Measurements from ENCODE around the gene FAM72A.
"Not testable (repeated sequence)": the region's sequence is repeated elsewhere in the genome, so short reads cannot be mapped to it uniquely, and the experiment has no call there.

Gene FAM72A

GRCh38 chr1:206167350-206168029 is 35.1 kb downstream of the FAM72A start:
- DNase-seq, result not testable (repeated sequence)

GRCh38 chr1:206145771-206146290 is 56.8 kb downstream of the FAM72A start:
- no peak for DNase-seq

- DNase-seq, result no peak
Measured at GRCh38 chr1:206144605-206145004, 58.0 kb downstream of the FAM72A start.

DNA sequence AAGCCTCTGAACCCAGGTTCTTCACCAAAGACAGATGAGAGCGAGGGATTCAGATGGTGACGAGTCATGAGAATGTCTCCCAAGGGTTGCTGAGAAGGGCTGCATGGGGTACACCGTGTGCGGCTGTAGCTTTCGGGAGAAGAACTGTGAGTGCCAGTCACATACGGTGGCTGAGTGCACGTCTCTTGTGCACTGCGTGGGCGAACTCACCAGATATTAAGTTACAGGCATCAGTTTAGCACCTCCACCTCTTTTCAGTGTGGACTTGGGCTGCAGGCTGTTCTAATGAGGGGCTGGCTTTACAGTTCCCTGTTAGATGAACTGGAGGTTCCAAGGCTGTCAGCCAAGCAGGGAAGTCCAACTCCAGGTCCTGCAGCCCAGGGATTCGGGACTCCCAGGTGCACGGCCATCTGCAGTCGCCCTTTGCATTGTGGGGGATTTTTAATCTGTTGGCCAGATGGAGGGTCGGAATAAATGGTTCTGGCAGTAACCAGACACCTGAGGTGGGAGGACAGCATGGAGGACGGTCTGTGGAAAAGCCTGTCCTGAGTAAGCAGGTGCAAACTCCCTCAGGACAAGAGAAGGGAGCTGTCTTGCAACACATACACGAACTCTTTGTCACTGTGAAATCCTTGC is 59.0 kb downstream of the FAM72A start:
- DNase-seq, result no peak

- no peak for DNase-seq
Measured at GRCh38 chr1:206142770-206143169, 59.9 kb downstream of the FAM72A start.

GRCh38 chr1:206142011-206142410 is 60.6 kb downstream of the FAM72A start:
- DNase-seq, result no peak

GRCh38 chr1:206136241-206136640 is 66.4 kb downstream of the FAM72A start:
- no peak for DNase-seq
